Subcutaneous abdominal adipose tissue (tissue), 5 donors: ENCODE data around the gene XCL1.

Experiments used
- H3K27ac ChIP-seq: one replicate; pipeline ENCODE4 v1.7.0; 2013; ENCODE audit warnings: low read depth, mild to moderate bottlenecking, inconsistent platforms, low read length, moderate library complexity
- H3K27me3 ChIP-seq, 5 donors: one replicate each; pipeline ENCODE4 v1.7.0; 2013; ENCODE audit warnings: low read length in 5 of 5, inconsistent platforms in 1 of 5; ENCODE audit not compliant: control insufficient read depth in 5 of 5, insufficient read depth in 4 of 5
- H3K36me3 ChIP-seq, 5 donors: one replicate each; pipeline ENCODE4 v1.7.0; 2013; ENCODE audit warnings: low read length in 5 of 5; ENCODE audit not compliant: control insufficient read depth in 5 of 5, insufficient read depth in 5 of 5
- H3K4me1 ChIP-seq, 5 donors: one replicate each; pipeline ENCODE4 v1.7.0; 2013; ENCODE audit warnings: low read length in 5 of 5, mild to moderate bottlenecking in 3 of 5, moderate library complexity in 1 of 5; ENCODE audit not compliant: control insufficient read depth in 5 of 5, insufficient read depth in 5 of 5
- H3K4me3 ChIP-seq, 5 donors: one replicate each; pipeline ENCODE4 v1.7.0; 2013; ENCODE audit warnings: low read length in 5 of 5, low read depth in 1 of 5
- H3K9ac ChIP-seq, 5 donors: one replicate each; pipeline ENCODE4 v1.7.0; 2013; ENCODE audit warnings: low read length in 5 of 5, mild to moderate bottlenecking in 4 of 5, moderate library complexity in 3 of 5
- H3K9me3 ChIP-seq, 5 donors: one replicate each; pipeline ENCODE4 v1.7.0; 2013; ENCODE audit warnings: low read length in 5 of 5; ENCODE audit not compliant: control insufficient read depth in 5 of 5
- donor health status: healthy.
- donor health status: healthy.
- donor health status: healthy.
- donor health status: healthy.
- donor health status: healthy.

The XCL1 gene

DNA sequence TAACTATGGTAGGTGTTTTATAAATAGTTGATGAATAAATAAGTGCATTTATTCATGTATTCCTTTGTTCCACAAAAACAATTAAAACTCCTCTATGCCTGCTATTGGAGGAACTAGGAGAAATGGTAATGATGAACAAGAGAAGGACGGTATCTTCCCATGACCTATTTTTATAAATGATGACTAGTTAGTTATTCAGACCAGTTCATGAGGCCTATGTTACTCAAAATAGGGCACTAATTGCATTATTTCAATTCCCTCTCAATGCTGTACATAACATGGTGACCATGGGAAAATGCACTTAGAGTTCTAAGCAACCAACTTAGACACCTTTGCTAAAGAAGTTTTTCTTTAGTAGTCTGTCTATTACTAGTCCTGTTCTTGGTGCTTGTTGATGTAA, 53.1 kb downstream of the XCL1 start:
- no peak overlapping the region for H3K4me3 ChIP-seq
- H3K9me3 ChIP-seq = no peaks in the 10 kb centered on the region
- H3K9ac ChIP-seq = no peak overlapping the region
- no peaks in the 10 kb centered on the region for H3K4me1 ChIP-seq
- no peaks in the 10 kb centered on the region for H3K36me3 ChIP-seq
- no peak overlapping the region for H3K27ac ChIP-seq
- no peaks in the 10 kb centered on the region for H3K27me3 ChIP-seq
